Right lung (tissue), 5 donors: ENCODE results near the gene FAM13A. TPM values are rescaled to one million over a fixed set of nuclear protein-coding genes. Genes with fewer than 3 reads are reported as not detected.
"Not testable (repeated sequence)": the region's sequence is repeated elsewhere in the genome, so short reads cannot be mapped to it uniquely, and the experiment has no call there.

ENCODE experiments used
- DNase-seq, 2 donors: peaks; one replicate each; pipeline ENCODE4 v3.0.0-alpha.2; 2013
- polyA plus RNA-seq, 5 donors: library from polyadenylated mRNA; unstranded; fragments of 120-200 nt; gene quantifications; one replicate each; pipeline versions ENCODE4 v1.2.1 to v1.2.3, GENCODE V29; 2013; ENCODE audit warnings: inconsistent platforms in 1 of 5, low replicate concordance in 1 of 5; ENCODE audit not compliant: insufficient read length in 5 of 5, insufficient read depth in 1 of 5

FAM13A gene
- polyA plus RNA-seq, 5 donors, result 40.8 to 65.3 (median 60.1) TPM

DNA sequence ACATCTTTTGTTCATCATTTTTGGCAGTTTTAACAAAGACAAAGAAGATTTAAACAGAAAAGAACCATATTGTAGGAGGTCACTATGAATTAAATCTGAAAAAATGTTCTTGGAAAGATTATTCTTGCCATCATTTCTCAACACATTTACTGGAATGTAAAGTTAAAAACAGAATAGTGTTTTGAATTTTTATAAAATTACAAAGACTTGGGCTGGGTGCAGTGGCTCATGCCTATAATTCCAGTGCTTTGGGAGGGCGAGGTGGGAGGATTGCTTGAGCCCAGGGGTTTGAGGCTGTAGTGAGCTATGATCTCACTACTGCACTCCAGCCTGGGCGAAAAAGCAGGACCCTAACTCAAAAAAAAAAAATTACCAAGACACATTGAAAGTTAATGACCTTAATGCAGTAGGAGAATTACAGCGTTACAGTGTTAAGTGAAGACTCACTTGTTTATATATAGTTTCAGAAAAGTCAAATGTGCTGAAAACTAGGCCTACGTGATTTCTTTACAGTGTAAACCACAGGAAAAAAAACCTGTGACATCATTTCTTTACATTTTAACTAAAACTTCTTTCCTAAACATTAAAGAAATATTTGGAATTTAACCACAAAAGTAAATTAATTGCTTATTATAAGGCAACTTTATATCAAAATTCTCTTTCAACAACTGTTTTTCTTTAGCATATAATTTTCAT lies 7.9 kb downstream of the FAM13A start:
- DNase-seq, result no peak

DNA sequence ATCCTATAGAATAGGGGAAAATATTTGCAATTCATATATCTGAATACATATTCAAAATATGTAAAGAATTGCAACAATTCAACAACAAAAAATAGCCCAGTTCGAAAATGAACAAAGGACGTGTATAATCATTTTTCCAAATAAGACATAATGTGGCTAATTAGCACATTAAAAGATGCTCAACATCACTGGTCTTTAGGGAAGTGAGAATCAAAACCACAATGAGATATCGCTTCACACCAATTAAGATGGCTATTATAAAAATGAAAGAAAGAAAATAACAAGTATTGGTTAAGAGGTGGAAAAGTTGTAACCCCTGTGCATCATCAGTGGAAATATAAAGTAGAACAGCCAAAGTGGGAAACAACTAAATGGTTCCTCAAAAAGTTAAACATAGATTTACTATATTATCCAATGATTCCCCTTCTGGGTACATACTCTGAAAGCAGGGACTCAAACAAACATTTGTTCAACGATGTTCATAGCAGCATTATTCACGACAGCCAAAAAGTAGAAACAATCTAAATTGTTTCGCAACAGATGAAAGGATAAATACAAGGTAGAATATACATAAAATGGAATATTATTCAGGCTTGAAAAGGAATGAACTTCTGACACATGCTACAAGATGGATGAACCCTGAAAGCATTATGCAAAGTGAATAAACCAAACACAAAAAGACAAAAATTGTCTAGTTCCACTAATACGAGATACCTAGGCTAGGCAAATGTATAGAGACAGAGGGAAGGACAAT lies 12.7 kb downstream of the FAM13A start:
- DNase-seq, result no peak

DNA sequence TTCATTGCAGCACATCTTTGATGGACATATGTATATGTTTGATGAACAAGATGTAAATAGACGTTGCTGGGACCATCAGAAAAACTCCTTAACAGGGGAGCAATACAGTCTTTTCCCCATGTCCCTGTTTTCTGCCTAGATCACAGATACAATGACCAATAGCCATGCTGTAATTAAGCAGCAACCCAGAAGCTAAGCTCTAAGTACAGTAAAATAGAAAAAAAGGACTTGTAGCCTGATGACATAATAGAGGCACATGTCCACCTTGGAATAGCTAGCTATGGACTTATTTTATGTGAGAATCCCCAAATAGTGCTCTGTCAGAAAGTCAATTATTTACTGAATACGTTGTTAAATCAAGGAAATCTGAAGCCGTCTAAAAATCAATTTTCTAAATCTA lies 14.9 kb downstream of the FAM13A start:
- no peak for DNase-seq

DNA sequence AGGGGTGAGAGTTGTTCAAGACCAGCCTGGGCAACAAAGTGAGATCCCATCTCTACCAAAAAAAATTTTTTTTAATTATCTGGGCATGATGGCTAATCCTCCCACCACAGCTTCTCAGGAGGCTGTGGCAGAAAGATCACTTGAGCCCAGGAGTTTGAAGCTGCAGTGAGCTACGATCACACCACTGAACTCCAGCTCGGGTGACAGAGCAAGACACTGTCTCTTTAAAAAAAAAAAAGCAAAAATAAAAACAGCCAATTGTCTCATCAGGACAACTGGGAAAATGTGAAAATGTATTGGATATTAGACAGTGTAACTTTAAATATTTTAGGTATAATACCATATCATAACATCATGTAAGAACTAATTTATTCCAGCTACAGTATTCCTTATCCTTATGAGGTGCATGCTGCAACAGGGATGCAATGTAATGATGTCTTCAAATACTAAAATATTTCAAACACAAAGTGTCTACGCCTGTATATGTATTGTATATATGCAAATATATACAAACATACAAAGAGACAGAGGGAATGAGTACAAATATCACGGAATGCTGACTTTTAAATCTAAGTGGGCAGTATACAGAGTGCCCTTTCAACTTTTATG lies 17.2 kb downstream of the FAM13A start:
- DNase-seq, result no peak

DNA sequence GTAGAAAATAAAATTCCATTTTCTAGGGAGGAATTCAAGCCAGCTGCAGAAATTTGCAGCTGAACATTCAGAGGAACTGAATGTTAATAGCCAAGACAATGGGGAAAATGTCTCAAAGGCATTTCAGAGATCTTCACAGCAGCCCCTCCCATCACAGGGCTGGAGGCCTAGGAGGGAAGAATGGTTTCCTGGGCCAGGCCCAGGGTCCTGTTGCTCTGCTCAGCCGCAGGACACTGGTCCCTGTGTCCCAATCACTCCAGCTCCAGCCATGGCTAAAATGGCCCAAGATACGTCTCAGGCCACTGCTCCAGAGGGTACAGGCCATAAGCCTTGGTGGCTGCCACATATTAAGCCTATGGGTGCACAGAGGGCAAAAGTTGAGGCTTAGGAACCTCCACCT lies 20.4 kb downstream of the FAM13A start:
- no peak for DNase-seq

DNA sequence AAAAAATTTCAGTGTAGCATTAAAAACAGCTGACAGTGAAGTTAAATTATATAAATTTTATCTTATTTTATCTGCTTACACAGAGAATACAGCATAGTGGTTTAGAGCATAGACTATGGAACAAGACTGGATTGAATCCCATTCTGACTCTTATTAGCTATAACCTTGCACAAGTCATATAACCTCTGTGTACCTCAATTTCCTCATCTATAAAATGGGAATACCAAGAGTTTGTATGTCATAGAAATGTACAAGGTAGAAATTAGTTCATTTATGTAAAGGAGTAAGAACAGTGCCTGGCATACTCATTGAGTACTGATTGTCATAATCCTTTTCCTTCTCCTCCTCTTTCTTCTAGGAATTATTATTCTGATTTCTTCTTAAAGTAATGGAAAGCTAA lies 25.7 kb downstream of the FAM13A start:
- no peak for DNase-seq

DNA sequence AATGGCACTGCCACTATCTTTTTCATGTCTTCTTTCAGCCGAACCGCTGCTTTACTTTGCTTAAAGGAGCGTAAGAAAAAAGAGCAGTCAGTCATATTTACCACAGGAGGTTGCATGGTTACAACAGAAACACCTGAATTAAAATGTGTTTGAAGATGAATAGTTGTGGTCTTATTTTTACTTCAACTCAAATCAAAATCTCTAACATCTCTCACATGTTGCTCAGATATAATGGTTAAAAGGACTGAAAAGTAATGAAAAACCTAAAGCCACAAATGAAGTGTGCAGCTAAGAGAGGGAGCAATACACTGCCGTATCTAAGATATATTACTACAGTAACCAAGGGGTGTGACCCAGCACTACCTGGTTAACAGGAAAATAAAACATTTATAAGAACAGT lies 27.4 kb downstream of the FAM13A start:
- DNase-seq, result no peak

DNA sequence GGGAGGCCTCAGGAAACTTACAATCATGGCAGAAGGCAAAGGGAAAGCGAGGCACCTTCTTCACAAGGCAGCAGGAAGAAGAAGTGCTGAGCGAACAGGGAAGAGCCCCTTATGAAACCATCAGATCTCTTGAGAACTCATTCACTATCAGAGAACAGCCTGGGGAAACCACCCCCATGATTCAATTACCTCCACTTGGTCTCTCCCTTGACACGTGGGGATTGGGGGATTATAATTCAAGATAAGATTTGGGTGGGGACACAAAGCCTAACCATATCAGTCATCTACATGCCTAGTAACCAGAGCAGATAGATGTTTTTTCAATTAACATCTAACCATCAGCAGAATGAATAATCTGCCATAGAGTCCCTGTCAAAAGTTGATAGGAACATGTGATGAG lies 30.4 kb downstream of the FAM13A start:
- DNase-seq, result no peak

DNA sequence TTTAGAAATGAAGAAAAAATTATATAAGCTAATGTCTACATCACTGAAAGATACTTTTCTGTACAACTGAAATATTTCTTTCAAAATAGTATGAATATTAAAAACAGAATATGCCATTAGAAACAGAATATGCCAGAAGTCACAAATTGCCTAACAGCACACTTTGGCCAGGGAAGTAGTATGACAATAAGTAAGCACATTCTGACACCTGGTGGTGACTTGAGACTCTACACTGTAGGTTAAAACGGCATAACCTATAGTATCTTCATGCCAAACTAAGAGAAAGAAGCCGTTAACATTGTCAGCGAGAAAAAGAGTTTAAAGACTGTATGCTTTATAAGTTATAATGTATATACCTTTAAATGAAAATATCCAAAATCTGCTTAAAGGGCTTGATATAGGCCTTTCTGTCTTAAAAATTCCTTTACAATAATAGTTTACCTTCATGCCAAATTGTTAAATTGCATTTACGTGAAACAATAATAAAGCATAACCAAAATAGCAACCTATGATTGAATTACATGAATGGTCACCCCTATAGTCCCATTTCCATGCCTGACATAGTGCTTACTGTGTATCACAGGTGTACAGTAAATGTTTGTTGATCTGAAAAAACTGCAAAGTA lies 32.8 kb downstream of the FAM13A start:
- peak; percentile 63 to 76 for DNase-seq

DNA sequence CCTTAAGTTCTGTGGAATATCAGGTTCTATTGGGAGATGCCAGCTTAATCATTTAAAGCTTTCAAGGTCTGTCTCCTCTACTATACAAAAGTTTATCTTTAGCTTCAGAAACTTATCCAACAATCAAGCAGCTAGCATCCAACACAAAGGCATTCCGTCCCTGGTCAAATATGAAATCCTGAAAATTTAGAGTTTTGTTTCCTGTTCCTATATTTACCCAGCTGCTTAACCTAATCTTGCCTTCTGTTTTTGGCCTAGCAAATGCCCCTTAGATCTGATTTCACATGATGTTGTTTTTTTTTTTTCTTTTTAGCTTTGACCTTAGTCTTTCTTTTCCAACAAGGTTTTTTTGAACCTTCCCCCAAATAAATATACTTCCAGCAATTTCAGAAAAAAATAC lies 33.8 kb downstream of the FAM13A start:
- no peak for DNase-seq

DNA sequence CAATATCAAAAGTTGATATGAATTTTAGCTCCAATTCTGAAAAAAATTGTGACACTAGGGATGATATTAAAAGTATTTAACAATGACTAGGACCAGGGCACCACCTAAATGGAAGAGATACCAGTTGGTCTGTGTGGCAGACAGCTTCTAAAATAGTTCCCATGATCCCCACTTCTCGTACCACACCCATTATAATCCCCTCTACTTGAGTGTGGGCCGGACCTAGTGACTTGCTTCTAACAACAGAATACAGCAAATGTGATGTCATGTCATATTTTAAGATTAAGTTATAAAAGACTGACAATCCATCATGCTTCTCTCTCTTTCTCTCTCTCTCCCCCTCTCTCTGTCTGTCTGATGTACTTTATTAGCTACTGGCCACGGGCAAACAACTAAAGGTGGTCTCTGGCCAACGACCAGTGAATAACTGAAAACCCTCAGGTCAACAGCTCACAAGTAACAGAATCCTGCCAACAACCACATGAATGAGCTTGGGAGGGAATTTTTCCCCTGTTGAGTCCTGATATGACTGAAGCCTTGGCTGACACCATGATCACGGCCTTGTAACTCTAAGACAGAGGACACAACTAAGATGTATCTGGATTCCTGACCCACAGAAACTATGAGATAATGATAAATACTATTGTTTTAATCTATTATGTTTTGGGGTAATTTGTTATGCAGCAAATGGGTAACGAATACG lies 34.4 kb downstream of the FAM13A start:
- no peak for DNase-seq

DNA sequence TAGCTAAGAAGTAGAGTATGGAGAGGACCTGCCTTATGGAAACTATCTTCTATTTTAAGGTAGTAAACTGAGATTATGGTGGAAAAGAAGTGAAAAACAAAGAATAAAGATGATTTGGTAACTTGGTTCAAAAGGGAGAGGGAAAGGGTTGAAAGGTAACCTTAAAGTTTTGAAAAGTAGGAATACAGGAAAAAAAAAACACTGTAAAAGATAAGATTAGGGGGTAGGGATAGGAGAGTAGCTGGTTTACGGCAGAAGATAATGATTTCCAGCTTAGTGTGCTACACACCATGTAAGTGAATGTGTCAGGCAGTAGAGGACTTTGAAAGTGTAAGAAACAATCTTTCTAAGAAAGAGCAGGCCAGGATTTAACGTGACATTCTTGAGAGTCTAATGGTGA lies 35.3 kb downstream of the FAM13A start:
- DNase-seq, result no peak

DNA sequence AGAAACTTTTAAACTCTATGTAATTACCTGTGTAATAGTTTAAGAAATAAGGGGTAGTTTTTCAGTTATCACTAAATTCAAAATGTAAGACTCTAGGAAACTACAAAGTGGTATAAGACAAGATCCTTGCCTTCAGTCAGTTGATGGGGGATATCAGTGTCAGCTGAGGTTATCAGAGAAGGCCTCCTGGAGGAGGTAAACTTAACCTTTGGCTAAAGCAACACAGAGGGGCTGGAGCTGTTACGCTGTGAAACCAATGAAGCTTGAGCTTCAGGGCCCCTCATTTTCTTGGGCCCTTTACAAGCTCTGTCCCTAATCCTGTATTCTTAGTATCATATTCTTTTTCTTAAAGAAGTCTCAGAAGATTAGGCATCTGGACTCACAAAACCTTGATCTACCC lies 35.9 kb downstream of the FAM13A start:
- no peak for DNase-seq

DNA sequence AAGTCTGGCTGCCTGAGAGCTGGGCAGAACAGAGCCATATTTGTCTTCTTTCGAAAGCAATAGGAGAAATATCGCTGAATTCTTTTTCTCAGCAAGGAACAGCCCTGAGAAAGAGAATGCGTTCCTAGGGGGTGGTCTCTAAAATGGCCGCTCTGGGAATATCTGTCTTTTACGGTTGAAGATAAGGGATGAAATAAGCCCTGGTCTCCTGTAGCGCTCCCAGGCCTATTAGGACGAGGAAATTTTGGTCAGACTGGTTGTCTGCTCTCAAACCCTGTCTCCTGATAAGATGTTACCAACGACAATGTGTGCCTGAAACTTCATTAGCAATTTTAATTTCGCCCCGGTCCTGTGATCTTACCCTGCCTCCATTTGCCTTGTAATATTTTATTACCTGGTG lies 42.1 kb downstream of the FAM13A start:
- DNase-seq, result not testable (repeated sequence)

DNA sequence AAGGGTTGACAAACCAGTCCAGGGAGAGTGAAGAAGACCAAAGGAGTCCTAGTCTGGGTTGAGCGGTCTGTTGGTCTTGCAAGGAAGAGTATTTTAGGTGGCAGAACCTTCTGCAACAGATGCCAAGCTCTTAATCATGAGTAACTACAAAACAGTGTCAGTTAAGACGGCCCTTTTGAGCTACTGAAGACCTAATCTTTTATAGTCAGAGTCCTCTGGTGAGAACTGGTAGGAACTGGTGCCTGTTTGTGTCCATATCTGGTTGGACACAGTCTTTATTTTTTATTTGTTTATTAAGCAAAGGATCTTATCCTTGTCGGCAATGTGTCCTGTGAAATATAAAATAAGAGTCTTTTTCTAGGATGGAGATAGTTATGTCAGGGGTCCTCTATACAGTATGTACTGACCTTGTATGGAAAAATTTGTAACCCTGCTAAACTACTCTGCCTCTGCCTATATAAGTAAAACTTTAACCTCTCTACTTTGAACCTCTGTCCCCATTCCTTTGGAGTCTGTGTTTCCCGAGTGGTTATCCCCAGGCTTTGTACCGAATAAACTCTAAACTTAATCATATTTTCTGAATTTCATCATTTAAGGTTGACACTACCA lies 47.1 kb downstream of the FAM13A start:
- no peak for DNase-seq

DNA sequence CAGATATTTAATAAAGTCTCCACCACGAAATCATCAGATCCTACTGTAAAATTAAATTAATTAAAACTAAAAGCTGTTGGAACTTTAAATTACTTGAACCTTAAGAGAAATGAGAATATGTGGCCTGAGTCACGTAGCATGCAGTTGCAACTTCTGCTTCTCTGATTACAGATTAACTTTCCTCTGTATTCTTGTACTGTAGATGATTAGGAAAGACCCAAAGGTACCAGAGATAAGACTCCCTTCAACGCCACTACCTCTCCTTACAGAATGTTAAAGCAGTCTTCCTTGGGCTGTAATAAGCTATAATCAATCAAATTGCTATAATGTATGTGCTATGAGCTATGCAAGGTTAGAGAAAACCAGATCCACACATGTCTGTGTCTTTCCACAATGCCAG lies 47.9 kb downstream of the FAM13A start:
- DNase-seq, result no peak

DNA sequence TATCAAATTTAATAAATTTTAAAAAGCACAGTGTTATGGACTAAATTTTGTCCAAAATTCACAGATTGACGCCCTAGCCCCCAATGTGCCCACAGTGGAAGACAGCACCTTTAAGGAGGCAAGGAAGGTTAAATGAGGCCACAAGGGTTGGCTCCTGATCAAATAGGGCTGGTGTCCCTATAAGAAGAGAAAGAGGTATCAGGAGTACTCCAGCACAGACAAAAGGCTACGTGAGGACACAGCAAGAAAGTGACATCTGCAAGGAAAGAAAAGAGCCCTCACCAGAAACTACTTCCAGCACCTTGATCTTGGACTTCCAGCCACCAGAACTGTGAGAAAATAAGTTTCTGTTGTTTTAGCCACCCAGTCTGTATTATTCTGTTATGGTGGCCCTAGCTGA lies 48.8 kb downstream of the FAM13A start:
- no peak for DNase-seq

DNA sequence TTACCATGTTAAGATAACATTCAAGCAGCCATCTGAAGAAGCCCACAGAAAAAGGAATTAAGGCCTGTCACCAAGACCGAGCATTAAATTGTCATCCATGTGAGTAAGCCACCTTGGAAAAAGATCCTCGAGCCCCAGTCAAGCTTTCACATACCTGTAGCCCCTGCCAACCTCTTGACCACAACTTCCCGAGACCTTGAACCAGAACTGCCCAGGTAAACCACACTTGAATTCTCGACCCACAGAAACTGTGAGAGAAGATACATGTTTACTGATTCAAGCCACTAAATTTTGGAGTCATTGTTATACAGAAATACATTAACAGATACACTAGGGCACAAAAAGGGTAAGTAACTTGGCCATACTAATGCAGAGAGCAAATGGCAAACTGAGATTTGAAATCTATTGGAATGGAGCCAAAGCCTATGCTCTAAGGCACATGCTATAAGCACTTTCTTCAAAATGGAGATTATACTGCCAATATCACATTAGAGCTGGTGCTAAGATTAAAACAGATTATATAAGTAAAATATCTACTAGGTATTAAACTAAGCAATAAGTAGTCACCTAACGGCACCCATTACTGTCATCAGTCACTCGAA lies 49.5 kb downstream of the FAM13A start:
- DNase-seq, result no peak

DNA sequence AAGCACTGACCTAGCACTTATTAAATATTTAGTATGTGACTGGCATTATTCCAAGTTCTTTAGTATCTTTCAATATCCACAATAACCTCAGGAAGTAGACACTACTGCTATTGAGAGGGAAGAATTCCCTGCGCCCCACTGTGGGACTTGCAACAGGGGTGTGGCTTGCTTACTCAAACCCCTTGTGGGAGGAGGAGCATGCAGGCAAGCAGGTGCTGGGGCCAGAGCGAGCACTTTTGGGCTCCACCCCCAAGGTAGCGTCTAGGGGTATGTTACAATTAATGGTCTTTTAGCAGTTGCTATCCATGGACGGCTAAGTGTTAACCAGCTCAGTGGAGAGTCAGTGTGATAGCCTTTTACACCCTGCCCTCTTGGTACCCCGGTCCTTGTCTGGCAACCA lies 50.7 kb downstream of the FAM13A start:
- DNase-seq, result no peak

DNA sequence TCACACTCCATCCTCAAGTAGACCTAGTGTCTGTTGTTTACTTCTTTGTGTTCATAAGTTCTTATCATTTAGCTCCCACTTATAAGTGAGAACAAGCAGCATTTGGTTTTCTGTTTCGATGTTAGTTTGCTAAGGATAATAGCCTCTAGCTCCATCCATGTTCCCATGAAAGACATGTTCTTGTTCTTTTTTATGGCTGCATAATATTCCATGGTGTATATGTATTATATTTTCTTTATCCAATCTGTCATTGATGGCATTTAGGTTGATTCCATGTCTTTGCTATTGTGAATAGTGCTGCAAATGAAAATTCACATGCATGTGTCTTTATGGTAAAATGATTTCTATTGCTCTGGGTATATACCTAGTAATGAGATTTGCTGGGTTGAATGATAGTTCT lies 51.9 kb downstream of the FAM13A start:
- not testable (repeated sequence) for DNase-seq
